Measurements from ENCODE around the gene KCNG4. TPM values are rescaled to one million over a fixed set of nuclear protein-coding genes. Genes with fewer than 3 reads are reported as not detected.

Gene KCNG4
- total RNA-seq, 2 donors from 2014 or later, result not detected

Other genes with a start within 250 kb of the KCNG4 start
- not detected for gene SLC38A8, start 197.2 kb downstream of the KCNG4 start, total RNA-seq
- 10 to 100 TPM; 44.0 to 54.4 TPM for gene MBTPS1, start 123.1 kb downstream of the KCNG4 start, total RNA-seq
- gene HSDL1, start 94.8 kb downstream of the KCNG4 start, total RNA-seq, result 10 to 100 TPM in 1 of 2 donors, 1 to 10 TPM in 1; 9.9 to 14.6 TPM
- gene DNAAF1, start 94.7 kb downstream of the KCNG4 start, total RNA-seq, result under 1 TPM in 1 of 2 donors, not detected in 1; 0.21 TPM
- 10 to 100 TPM; 37.0 to 44.9 TPM for gene TAF1C, start 53.0 kb downstream of the KCNG4 start, total RNA-seq
- not detected for gene ADAD2, start 48.9 kb downstream of the KCNG4 start, total RNA-seq
- gene WFDC1, start 54.9 kb upstream of the KCNG4 start, total RNA-seq, result under 1 TPM in 1 of 2 donors, not detected in 1; 0.90 TPM
- gene ATP2C2, start 128.5 kb upstream of the KCNG4 start, total RNA-seq, result not detected